ENCODE data around the gene ATCAY. TPM values are rescaled to one million over a fixed set of nuclear protein-coding genes. Genes with fewer than 3 reads are reported as not detected.
"Not testable (repeated sequence)": the region's sequence is repeated elsewhere in the genome, so short reads cannot be mapped to it uniquely, and the experiment has no call there.

ATCAY gene
- polyA plus RNA-seq, 2 donors = not detected

DNA sequence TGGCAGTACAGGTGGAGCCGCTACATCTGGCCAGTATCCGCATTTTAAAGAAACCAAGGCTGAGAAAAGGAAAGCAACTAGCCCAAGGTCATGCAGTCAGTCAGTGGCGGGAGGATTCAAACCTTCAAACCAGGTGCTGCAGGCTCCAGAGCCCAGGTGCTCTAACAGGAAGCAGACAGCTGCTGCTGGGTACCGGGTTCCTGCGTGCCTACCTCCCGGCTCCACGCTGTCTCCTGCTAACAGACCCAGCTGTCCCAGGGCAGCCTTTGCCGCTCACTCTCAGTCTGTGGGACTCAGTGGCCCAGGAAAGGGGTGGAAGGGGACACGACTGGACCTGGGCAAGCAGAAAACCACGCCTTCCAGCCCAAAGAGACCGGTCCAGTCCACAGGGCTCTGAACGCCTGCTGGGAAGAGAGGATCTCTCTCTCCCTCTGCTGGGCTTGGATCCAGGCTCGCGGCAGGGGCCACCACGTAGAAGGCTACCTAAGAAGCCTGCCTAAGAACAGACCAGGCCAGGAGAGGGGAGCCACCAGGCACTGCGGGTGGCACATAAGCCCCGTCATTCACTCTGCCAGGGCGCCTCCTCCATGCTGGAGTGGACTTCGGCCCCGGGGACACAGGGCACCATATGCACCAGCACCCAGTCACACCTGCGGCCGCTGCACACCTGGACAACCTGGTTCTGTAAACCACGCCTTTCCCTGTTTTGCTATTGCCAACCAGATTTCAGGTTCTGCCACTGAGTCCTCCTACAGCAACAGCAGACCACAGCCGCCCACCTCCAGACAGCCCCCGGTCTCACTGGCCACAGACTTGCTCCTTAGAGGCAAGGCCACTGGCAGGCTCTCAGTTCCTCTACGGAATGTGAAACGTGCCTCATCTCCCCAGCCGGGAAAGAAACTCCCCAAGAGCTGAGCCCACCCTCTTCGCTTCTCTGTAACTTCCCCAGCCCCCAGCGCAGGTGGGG lies 85.8 kb downstream of the ATCAY start:
- H3K27ac ChIP-seq (ENCODE audit: low read depth in 2 of 2, low read length in 1 of 2) = peak overlapping the region; percentile 4 to 59
- H3K36me3 ChIP-seq (ENCODE audit: control insufficient read depth in 2 of 2, insufficient read depth in 2 of 2, low read length in 1 of 2) = peaks cover 16 to 33% of the 10 kb centered on the region in 2 donors
- H3K4me3 ChIP-seq (ENCODE audit: low read depth in 1 of 2, low read length in 2 of 2) = no peak overlapping the region
- 64 to 79% methylated on average over 30 of the region's 30 CpGs for WGBS, 2 donors
- no peaks in the 10 kb centered on the region for H3K27me3 ChIP-seq (ENCODE audit: control insufficient read depth in 1 of 2, insufficient read depth in 2 of 2, low read length in 2 of 2)
- H3K4me1 ChIP-seq (ENCODE audit: control insufficient read depth in 2 of 2, insufficient read depth in 2 of 2, low read length in 1 of 2) = peaks cover 6 to 11% of the 10 kb centered on the region in 2 donors
- no peaks in the 10 kb centered on the region for H3K9me3 ChIP-seq (ENCODE audit: control insufficient read depth in 2 of 2, insufficient read depth in 1 of 2, low read depth in 1 of 2, low read length in 1 of 2)

DNA sequence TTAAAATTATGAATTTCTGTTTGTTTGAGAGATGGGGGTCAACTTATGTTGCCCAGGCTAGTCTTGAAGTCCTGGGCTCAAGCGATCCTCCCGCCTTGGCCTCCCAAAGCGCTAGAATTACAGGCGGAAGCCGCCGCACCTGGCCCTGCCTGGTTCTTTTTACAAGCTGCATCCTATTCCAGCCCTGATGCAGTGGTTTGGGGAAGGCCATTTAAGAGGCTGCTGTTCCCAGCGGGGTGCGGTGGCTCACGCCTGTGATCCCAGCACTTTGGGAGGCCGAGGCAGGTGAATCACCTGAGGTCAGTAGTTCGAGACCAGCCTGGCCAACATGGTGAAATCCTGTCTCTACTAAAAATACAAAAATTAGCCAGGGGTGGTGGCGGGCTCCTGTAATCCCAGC lies 87.5 kb downstream of the ATCAY start:
- 87% methylated on average over 12 of the region's 12 CpGs for WGBS, 2 donors
- not testable (repeated sequence) for H3K4me3 ChIP-seq (ENCODE audit: low read depth in 1 of 2, low read length in 2 of 2); H3K27me3 ChIP-seq (ENCODE audit: control insufficient read depth in 1 of 2, insufficient read depth in 2 of 2, low read length in 2 of 2); H3K9me3 ChIP-seq (ENCODE audit: control insufficient read depth in 2 of 2, insufficient read depth in 1 of 2, low read depth in 1 of 2, low read length in 1 of 2)
- peaks cover 6 to 12% of the 10 kb centered on the region in 2 donors for H3K4me1 ChIP-seq (ENCODE audit: control insufficient read depth in 2 of 2, insufficient read depth in 2 of 2, low read length in 1 of 2)
- peaks cover 16 to 23% of the 10 kb centered on the region in 2 donors for H3K36me3 ChIP-seq (ENCODE audit: control insufficient read depth in 2 of 2, insufficient read depth in 2 of 2, low read length in 1 of 2)
- H3K27ac ChIP-seq (ENCODE audit: low read depth in 2 of 2, low read length in 1 of 2) = peak overlapping the region; percentile 49 to 83

DNA sequence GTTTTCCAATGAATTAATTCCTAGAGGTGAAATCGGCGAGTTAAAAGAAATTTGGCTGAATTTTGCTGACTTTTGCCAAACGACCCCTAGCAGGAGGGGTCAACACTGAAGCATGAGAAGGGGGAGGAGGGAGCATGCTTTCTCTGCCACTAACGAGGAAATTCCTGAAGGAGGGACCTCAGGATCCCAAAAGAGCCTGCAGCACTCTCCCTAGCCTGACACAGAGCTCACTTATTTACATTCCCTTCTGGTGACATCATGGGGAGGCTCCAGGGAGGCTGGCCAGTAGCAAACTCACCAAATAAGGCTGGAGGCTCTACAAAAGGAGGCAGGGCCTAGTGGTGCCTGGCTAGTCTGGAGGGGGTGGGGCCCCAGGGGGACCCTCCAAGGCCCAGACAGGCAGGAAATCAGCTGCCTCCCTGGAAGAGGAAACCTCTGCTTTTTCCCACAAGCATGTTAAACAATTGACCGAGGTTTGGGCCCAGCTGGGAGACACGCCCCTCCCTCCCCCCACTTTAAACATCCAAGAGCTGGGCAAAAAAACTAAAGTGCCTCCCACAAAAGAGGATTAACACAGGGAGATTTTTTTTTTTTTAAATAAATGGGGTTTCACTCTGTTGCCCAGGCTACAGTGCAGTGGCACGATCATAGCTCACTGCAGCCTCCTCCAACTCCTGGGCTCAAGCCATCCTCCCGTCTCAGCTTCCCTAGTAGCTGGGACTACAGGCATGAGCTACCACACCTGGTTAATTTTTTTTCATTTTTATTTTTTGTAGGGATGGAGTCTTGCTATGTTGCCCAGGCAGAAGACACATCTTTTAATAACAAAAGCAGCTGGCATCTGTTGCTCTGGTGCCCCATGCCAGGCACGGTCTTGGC lies 88.3 kb downstream of the ATCAY start:
- Histone ChIP-seq H3K27ac (ENCODE audit: low read depth in 2 of 2, low read length in 1 of 2) (peak overlapping the region; percentile 95 to 97), H3K36me3 (ENCODE audit: control insufficient read depth in 2 of 2, insufficient read depth in 2 of 2, low read length in 1 of 2) (peaks cover 15 to 16% of the 10 kb centered on the region in 2 donors), H3K9me3 (ENCODE audit: control insufficient read depth in 2 of 2, insufficient read depth in 1 of 2, low read depth in 1 of 2, low read length in 1 of 2) (no peaks in the 10 kb centered on the region), H3K27me3 (ENCODE audit: control insufficient read depth in 1 of 2, insufficient read depth in 2 of 2, low read length in 2 of 2) (no peaks in the 10 kb centered on the region), H3K4me3 (ENCODE audit: low read depth in 1 of 2, low read length in 2 of 2) (peak overlapping the region in 1 of 2 donors; percentile 78), H3K4me1 (ENCODE audit: control insufficient read depth in 2 of 2, insufficient read depth in 2 of 2, low read length in 1 of 2) (peaks cover 6 to 12% of the 10 kb centered on the region in 2 donors)
- 21 to 27% methylated on average over 9 of the region's 9 CpGs for WGBS, 2 donors

DNA sequence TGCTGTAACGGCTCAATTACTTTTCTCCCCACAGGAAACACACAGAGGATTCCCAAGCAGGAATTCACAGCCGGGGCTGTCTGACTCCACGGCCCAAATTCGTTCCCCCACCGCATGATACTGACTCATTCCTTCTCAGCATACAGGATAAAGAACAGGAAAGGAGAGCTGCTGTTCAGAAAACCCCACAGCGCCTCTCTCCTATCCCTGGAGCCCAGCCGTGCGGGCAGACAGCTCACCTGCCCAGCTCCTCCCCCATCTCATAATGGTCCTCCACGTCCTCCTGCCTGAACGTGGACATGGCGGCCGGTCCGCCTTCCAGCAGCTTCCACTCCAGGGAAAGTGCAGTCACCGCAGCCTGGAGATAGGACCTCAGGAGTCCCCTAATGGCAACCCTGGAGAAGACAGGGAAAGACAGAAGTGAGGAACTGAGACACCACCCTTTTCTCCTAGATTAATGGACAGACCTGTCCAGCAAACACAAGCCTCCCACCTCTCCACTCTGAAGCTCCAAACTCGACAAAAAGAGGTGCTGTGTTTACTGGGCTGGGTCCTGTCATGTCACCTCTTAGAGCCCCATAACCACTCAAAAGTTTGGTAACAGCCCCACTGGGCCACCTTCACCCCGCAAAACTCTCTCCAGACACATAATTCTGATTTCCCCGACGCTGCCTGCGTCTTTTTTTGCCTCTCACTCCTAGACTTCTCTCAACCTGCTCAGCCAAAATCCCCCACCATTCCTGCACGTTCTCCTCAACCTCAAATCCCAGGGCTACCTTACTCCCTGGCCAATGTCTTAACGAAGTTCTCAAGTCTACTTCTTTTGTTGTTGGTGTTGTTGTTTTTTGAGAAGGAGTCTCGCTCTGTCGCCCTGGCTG lies 89.2 kb downstream of the ATCAY start:
- peaks cover 6 to 12% of the 10 kb centered on the region in 2 donors for H3K4me1 ChIP-seq (ENCODE audit: control insufficient read depth in 2 of 2, insufficient read depth in 2 of 2, low read length in 1 of 2)
- peak overlapping the region; percentile 95 to 97 for H3K27ac ChIP-seq (ENCODE audit: low read depth in 2 of 2, low read length in 1 of 2)

DNA sequence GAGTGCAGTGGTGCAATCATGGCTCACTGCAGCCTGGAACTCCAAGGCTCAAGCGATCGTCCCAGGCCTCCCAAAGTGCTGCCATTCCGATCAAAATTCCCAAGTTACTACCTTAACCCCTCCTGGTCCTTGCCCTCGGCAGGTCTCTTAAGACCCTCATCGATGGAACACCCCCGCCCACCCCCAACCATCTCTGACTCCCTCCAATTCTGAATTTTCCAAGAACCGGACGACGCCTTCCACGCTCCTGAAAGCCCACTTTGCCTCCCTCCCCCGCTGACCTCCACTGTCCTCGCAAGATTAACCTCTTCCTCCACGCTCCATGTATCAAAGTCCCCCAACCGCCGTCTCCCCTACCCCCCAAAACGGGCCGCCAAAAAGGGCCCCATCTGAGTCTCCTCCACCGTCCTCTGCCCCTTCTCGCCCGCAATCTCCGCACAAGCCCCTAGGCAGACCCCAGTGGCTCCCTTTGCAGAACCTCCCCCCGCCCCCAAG lies 89.9 kb downstream of the ATCAY start:
- no peaks in the 10 kb centered on the region for H3K27me3 ChIP-seq (ENCODE audit: control insufficient read depth in 1 of 2, insufficient read depth in 2 of 2, low read length in 2 of 2)
- WGBS, 2 donors = 0 to 1% methylated on average over 21 to 22 of the region's 22 CpGs
- H3K27ac ChIP-seq (ENCODE audit: low read depth in 2 of 2, low read length in 1 of 2) = peak overlapping the region; percentile 95 to 97
- H3K9me3 ChIP-seq (ENCODE audit: control insufficient read depth in 2 of 2, insufficient read depth in 1 of 2, low read depth in 1 of 2, low read length in 1 of 2) = no peaks in the 10 kb centered on the region
- peaks cover 3 to 12% of the 10 kb centered on the region in 2 donors for H3K4me1 ChIP-seq (ENCODE audit: control insufficient read depth in 2 of 2, insufficient read depth in 2 of 2, low read length in 1 of 2)
- H3K4me3 ChIP-seq (ENCODE audit: low read depth in 1 of 2, low read length in 2 of 2) = peak overlapping the region; percentile 74 to 78
- peaks cover 5 to 6% of the 10 kb centered on the region in 2 donors for H3K36me3 ChIP-seq (ENCODE audit: control insufficient read depth in 2 of 2, insufficient read depth in 2 of 2, low read length in 1 of 2)

More for the DNA sequence above, 89.2 kb downstream of the ATCAY start:
- Histone ChIP-seq H3K4me3 (ENCODE audit: low read depth in 1 of 2, low read length in 2 of 2) (peak overlapping the region; percentile 74 to 78), H3K27me3 (ENCODE audit: control insufficient read depth in 1 of 2, insufficient read depth in 2 of 2, low read length in 2 of 2) (no peaks in the 10 kb centered on the region), H3K36me3 (ENCODE audit: control insufficient read depth in 2 of 2, insufficient read depth in 2 of 2, low read length in 1 of 2) (peaks cover 7 to 10% of the 10 kb centered on the region in 2 donors), H3K9me3 (ENCODE audit: control insufficient read depth in 2 of 2, insufficient read depth in 1 of 2, low read depth in 1 of 2, low read length in 1 of 2) (no peaks in the 10 kb centered on the region)
- 17 to 22% methylated on average over 23 of the region's 23 CpGs for WGBS, 2 donors

DNA sequence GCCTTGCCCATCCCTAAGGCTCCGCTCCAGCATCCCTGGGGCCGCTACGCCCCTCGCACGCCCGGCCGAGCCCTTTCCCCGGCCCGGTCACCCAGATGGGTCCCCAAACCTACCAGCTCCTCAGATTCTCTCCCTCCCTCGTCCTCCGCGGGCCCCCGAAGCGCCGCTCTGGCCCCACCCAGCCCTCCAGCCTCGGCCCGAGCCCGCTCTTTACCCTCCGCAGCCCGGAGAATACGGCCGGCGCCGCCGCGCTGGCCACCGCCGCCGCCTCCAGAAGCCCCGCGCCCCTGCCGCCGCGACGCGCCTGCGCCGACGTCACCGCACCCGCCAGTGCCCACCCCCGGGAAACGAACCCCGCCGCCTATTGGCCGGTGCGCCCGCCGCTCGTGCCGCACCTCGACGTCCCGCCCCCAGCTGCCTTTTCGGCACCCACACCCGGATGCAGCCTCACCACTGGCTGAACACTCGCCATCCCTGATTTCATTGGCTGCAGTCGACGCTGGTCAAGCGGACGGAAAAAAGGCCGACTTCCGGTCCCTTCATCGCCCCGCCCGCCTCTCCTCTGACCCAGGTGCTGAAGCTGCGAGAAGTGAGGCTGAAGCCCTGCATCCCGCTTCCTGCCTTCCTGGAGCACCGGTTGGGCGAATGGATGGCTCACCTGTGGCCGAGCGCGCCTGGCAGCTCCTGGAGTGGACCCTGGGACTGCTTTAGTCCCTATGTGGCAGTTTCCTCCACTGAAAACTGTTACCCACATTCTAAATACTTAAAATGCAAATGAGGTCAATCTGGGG lies 90.5 kb downstream of the ATCAY start, which contains the start of gene DAPK3:
TSS of gene DAPK3 (minus strand) at position 292 of the 791 bp plus-strand sequence. CDS start 1,364 bp downstream, outside the sequence.
- peaks cover 10% of the 10 kb centered on the region in 2 donors for H3K36me3 ChIP-seq (ENCODE audit: control insufficient read depth in 2 of 2, insufficient read depth in 2 of 2, low read length in 1 of 2)
- peak within 1 kb of the TSS; percentile 95 to 97 for H3K27ac ChIP-seq (ENCODE audit: low read depth in 2 of 2, low read length in 1 of 2)
- H3K9me3 ChIP-seq (ENCODE audit: control insufficient read depth in 2 of 2, insufficient read depth in 1 of 2, low read depth in 1 of 2, low read length in 1 of 2) = no peaks in the 10 kb centered on the region
- H3K4me3 ChIP-seq (ENCODE audit: low read depth in 1 of 2, low read length in 2 of 2) = peak within 1 kb of the TSS; percentile 74 to 78
- peaks cover 3 to 12% of the 10 kb centered on the region in 2 donors for H3K4me1 ChIP-seq (ENCODE audit: control insufficient read depth in 2 of 2, insufficient read depth in 2 of 2, low read length in 1 of 2)
- H3K27me3 ChIP-seq (ENCODE audit: control insufficient read depth in 1 of 2, insufficient read depth in 2 of 2, low read length in 2 of 2) = no peaks in the 10 kb centered on the region
- WGBS, 2 donors = 0% methylated on average over 73 of the region's 73 CpGs

DNA sequence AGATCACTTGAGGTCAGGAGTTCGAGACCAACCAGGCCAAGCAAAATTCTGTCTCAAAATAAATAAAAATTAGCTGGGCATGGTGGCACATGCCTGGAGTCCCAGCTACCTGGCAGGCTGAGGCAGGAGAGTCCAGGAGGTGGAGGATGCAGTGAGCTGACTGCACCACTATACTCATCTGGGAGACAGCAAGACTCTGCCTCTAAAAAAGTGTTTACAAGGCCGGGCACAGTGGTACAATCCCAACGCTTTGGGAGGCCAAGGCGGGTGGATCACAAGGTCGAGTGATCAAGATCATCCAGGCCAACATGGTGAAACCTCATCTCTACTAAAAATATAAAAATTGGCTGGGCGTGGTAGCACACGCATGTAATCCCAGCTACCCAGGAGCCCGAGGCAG lies 94.7 kb downstream of the ATCAY start:
- no peak overlapping the region for H3K4me3 ChIP-seq (ENCODE audit: low read depth in 1 of 2, low read length in 2 of 2)
- H3K4me1 ChIP-seq (ENCODE audit: control insufficient read depth in 2 of 2, insufficient read depth in 2 of 2, low read length in 1 of 2) = peaks cover 0 to 5% of the 10 kb centered on the region in 2 donors
- no peaks in the 10 kb centered on the region for H3K9me3 ChIP-seq (ENCODE audit: control insufficient read depth in 2 of 2, insufficient read depth in 1 of 2, low read depth in 1 of 2, low read length in 1 of 2)
- 69 to 79% methylated on average over 8 of the region's 8 CpGs for whole genome bisulfite sequencing, 2 donors
- peak overlapping the region in 1 of 2 donors; percentile 8 for H3K27ac ChIP-seq (ENCODE audit: low read depth in 2 of 2, low read length in 1 of 2)
- no peaks in the 10 kb centered on the region for H3K27me3 ChIP-seq (ENCODE audit: control insufficient read depth in 1 of 2, insufficient read depth in 2 of 2, low read length in 2 of 2)
- H3K36me3 ChIP-seq (ENCODE audit: control insufficient read depth in 2 of 2, insufficient read depth in 2 of 2, low read length in 1 of 2) = peaks cover 35 to 42% of the 10 kb centered on the region in 2 donors

DNA sequence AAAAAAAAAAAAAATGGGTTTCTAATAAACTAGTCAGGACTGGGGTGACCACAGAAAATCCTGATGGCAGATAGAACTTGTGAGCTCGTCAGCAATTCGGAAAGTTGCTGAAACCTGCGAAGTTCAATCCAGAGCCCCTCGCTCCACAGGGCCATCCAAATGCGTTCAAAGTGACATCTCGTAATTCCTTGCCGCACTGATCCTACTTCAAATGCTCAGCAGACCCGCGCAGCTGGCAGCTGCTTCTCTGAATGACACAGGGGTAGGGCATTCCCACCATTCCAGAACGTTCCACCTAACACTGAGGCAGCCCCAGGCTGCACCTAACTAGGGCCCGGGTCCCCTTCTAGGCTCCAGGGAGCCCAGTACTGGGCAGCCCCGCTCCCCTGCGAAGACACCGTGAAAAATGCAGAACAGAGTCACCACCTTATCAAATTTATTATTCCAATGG lies 95.2 kb downstream of the ATCAY start:
- no peaks in the 10 kb centered on the region for H3K9me3 ChIP-seq (ENCODE audit: control insufficient read depth in 2 of 2, insufficient read depth in 1 of 2, low read depth in 1 of 2, low read length in 1 of 2)
- no peak overlapping the region for H3K27ac ChIP-seq (ENCODE audit: low read depth in 2 of 2, low read length in 1 of 2)
- 83 to 86% methylated on average over 14 of the region's 14 CpGs for WGBS, 2 donors
- peaks cover 40 to 47% of the 10 kb centered on the region in 2 donors for H3K36me3 ChIP-seq (ENCODE audit: control insufficient read depth in 2 of 2, insufficient read depth in 2 of 2, low read length in 1 of 2)
- H3K4me3 ChIP-seq (ENCODE audit: low read depth in 1 of 2, low read length in 2 of 2) = no peak overlapping the region
- no peaks in the 10 kb centered on the region for H3K27me3 ChIP-seq (ENCODE audit: control insufficient read depth in 1 of 2, insufficient read depth in 2 of 2, low read length in 2 of 2)
- H3K4me1 ChIP-seq (ENCODE audit: control insufficient read depth in 2 of 2, insufficient read depth in 2 of 2, low read length in 1 of 2) = peaks cover 0 to 5% of the 10 kb centered on the region in 2 donors
